ENCODE results near the gene MESP1. TPM values are rescaled to one million over a fixed set of nuclear protein-coding genes. Genes with fewer than 3 reads are reported as not detected.

MESP1 gene
- total and polyA plus RNA-seq, 2 of the 8 experiments (the other 6 are each of a cell fraction or from before 2014, with no cell fraction given), result 0.15 to 0.23 TPM

DNA sequence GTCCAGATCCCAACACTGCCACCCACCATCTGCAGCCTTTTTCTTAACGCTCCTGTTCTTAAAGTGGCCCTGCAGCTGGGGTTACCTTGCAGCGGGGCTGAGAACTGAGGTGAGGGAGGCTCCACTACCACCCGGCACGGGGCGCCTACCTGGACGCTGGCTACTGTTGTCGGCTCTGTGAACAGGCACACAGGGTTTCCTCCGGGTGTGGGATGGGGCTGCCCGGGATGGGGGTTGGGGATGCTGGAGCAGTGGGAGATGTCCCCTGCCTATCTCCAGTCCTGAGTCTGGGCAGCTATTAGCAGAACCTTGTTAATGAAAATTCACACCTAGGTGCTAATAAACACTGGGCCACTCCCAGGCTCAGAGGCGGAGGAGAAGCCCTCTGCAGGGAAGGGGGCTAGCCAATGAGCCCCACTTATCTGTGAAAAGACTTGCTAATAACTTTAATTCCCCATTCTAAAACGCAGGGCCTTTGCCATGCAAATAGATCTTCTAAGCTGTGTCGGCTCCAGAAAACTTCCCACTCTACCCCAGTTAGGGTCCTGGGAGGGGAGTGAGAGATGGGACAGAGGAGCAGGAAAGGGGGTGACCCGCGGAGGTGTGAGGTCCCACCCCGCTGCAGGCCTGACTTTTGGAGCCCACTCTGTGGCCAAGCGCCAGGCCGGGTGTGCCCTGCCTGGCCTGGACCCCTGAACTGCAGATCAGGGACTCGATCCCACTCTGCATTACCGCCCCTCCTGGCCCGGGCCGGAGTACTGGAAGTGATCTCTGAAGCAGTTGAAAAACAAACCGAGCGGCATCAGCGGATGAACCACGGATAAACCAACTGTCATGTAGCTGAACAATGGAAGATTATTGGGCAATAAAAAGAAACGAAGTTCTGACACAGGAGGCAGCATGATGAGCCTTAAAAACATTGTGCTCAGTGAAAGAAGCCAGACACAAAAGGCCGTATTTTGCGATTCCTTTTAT lies 3.1 kb downstream of the MESP1 start:
- WGBS, 2 experiments (ENCODE audit: extremely low coverage in 1 of 2, insufficient coverage in 1 of 2, insufficient read length in 1 of 2, insufficient replicate concordance in 2 of 2, low coverage in 1 of 2, low lambda C conversion rate in 2 of 2, missing lambda C conversion rate in 1 of 2), result 9% methylated on average over 28 of the region's 28 CpGs; no CpG with 5 or more reads in 1 of the 2 experiments

More for the DNA sequence above, 3.1 kb downstream of the MESP1 start:
- POLR2A ChIA-PET (ENCODE audit: partially characterized antibody), result interaction anchor here (0.6 to 1.0 kb wide), 3 partner anchors 24 to 83 kb away, joined by 3 read pairs; no protein-coding TSS in a partner anchor
- TF ChIP-seq SUZ12 (IDR thresholded peaks at IDR 0.05; ENCODE audit: low read length) (peak; percentile 74), EZH2 (IDR thresholded peaks at IDR 0.05; ENCODE audit: low read depth, low read length, severe bottlenecking) (peak; percentile 25), POLR2A (IDR thresholded peaks at IDR 0.05; ENCODE audit: control extremely low read depth in 1 of 2, low read depth in 2 of 2, low read length in 2 of 2) (no peak), POU5F1 (IDR thresholded peaks at IDR 0.05; ENCODE audit: low read depth, low read length) (no peak), CEBPB (IDR thresholded peaks at IDR 0.05; ENCODE audit: low read depth, low read length) (peak; percentile 34; the same call in 1 of the 2 replicates)
- Histone ChIP-seq H3K27ac (ENCODE audit: low read depth, low read length) (no peak overlapping the region), H4K8ac (ENCODE audit: extremely low read depth, insufficient read depth, low read length) (peak overlapping the region; percentile 10; the same call in 1 of the 2 replicates), H3K4me2 (ENCODE audit: insufficient read depth in 1 of 2, low read depth in 2 of 2, low read length in 2 of 2) (peak overlapping the region; percentile 58 to 91), H2BK5ac (ENCODE audit: low read depth, low read length) (no peak overlapping the region), H2AK5ac (ENCODE audit: low read depth, low read length) (no peak overlapping the region), H2BK20ac (ENCODE audit: low read length) (no peak overlapping the region), H3K23me2 (ENCODE audit: low read depth, low read length) (peaks cover 28% of the 10 kb centered on the region; the same call in 1 of the 2 replicates), H3K79me2 (ENCODE audit: control insufficient read depth in 1 of 2, insufficient read depth in 2 of 2, low read length in 2 of 2) (no peaks in the 10 kb centered on the region), H3K27me3 (replicated peaks in 1 of 4; ENCODE audit: control insufficient read depth in 3 of 4, extremely low read depth in 1 of 4, insufficient read depth in 3 of 4, low read length in 3 of 4) (peaks cover 40 to 75% (median 70%) of the 10 kb centered on the region in 4 experiments), H3K14ac (ENCODE audit: insufficient read length) (no peak overlapping the region), H2BK120ac (replicated peaks; ENCODE audit: low read depth, low read length) (no peak overlapping the region), H2BK15ac (ENCODE audit: low read length) (no peak overlapping the region), H3K36me3 (ENCODE audit: control insufficient read depth in 2 of 4, insufficient read depth in 4 of 4, low read length in 3 of 4) (no peaks in the 10 kb centered on the region), H3K9ac (replicated peaks in 1 of 4; ENCODE audit: extremely low read depth in 1 of 4, low read depth in 3 of 4, low read length in 3 of 4) (no peak overlapping the region), H4K5ac (ENCODE audit: insufficient read length, low read depth, low read length) (no peak overlapping the region), H3K79me1 (ENCODE audit: low read depth, low read length) (no peaks in the 10 kb centered on the region; the same call in none of the 2 replicates), H3K4me1 (replicated peaks in 1 of 4; ENCODE audit: control insufficient read depth in 3 of 4, insufficient read depth in 4 of 4, low read length in 3 of 4) (peaks cover 0 to 24% (median 19%) of the 10 kb centered on the region in 4 experiments; a peak in 6 of 7 replicates), H2BK12ac (ENCODE audit: low read depth, low read length) (no peak overlapping the region), H4K91ac (replicated peaks; ENCODE audit: insufficient read length, low read length) (no peak overlapping the region), H3K4me3 (ENCODE audit: extremely low read depth in 1 of 4, insufficient read depth in 2 of 4, low read depth in 3 of 4, low read length in 4 of 4) (peak overlapping the region; percentile 17 to 58 (median 36); a peak in 7 of 8 replicates), H2AFZ (ENCODE audit: low read length) (no peak overlapping the region), H3K56ac (replicated peaks; ENCODE audit: insufficient read length, low read depth, low read length) (no peak overlapping the region), H3K4ac (replicated peaks; ENCODE audit: insufficient read length, low read depth, low read length) (peak overlapping the region; percentile 1), H3K23ac (ENCODE audit: insufficient read length) (no peak overlapping the region), H4K20me1 (replicated peaks in 1 of 2; ENCODE audit: control insufficient read depth in 1 of 2, insufficient read depth in 2 of 2, low read length in 2 of 2) (peaks cover 1 to 12% of the 10 kb centered on the region in 2 experiments), H3K18ac (ENCODE audit: extremely low read depth, low read length) (no peak overlapping the region; the same call in 1 of the 2 replicates), H3K9me3 (ENCODE audit: insufficient read depth in 2 of 2, low read depth in 1 of 2, low read length in 1 of 2) (no peaks in the 10 kb centered on the region)
- peak in 1 of 2 experiments; percentile 70 for DNase-seq (ENCODE audit: low read depth in 1 of 2, low spot score in 2 of 2)
- no peak for FAIRE-seq
- CTCF ChIA-PET (ENCODE audit: partially characterized antibody), result interaction anchor here (0.7 to 2.6 kb wide), 10 partner anchors 8 to 140 kb away, joined by 3 to 11 read pairs (median 4); no protein-coding TSS in a partner anchor
